ENCODE measurements around the gene P3H3.

P3H3 gene

GRCh38 chr12:6795088-6795487 is 33.1 kb upstream of the P3H3 start:
- FAIRE-seq (no peak), DNase-seq (ENCODE audit: extremely low spot score, insufficient read length, low read depth) (no peak)

- no peak for FAIRE-seq
- DNase-seq (ENCODE audit: extremely low spot score, insufficient read length, low read depth): no peak
These were observed 31.6 kb upstream of the P3H3 start for GRCh38 chr12:6796576-6796975.

GRCh38 chr12:6799147-6799546 is 29.1 kb upstream of the P3H3 start:
- no peak for FAIRE-seq
- no peak for DNase-seq (ENCODE audit: extremely low spot score, insufficient read length, low read depth)

DNA sequence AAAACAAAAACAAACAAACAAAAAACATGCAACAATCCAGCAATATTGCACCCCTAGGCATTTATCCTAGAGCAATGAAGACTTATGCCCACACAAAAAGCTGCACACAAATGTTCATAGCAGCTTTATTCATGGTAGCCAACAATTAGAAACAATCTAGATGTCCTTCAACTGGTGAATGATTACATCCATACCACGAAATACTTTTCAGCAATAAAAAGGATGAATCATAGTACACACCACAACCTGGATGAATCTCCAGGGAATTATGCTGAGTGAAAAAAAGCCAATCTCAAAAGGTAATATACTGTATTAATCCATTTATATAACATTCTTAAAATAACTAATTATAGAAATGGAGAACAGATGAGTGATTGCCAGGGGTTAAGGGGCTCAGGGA is 21.0 kb upstream of the P3H3 start:
- no peak for FAIRE-seq
- DNase-seq (ENCODE audit: extremely low spot score, insufficient read length, low read depth): no peak

GRCh38 chr12:6809056-6809455 is 19.2 kb upstream of the P3H3 start:
- DNase-seq (ENCODE audit: extremely low spot score, insufficient read length, low read depth): no peak
- no peak for FAIRE-seq

- FAIRE-seq: no peak
- DNase-seq (ENCODE audit: extremely low spot score, insufficient read length, low read depth): no peak
These were observed 17.4 kb upstream of the P3H3 start for GRCh38 chr12:6810758-6811157.

DNA sequence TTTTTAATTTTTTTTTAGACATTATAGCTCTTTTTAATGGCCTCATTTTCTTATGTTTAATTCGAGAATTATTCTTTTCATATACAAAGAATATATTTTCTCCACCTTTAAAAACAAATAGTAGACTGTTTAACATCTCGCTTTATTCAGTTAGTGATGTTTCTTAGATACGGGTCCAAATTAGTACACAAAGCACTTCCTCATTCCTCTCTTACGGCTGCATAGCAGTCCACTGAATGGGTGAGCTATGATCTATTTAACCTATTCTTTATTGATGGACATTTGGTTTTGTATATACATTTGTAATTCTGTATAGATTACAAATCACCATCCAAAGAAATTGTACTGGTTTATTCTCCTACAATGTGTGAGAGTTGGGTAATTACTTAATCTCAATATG is 14.8 kb upstream of the P3H3 start:
- DNase-seq (ENCODE audit: extremely low spot score, insufficient read length, low read depth) (no peak), FAIRE-seq (no peak)

DNA sequence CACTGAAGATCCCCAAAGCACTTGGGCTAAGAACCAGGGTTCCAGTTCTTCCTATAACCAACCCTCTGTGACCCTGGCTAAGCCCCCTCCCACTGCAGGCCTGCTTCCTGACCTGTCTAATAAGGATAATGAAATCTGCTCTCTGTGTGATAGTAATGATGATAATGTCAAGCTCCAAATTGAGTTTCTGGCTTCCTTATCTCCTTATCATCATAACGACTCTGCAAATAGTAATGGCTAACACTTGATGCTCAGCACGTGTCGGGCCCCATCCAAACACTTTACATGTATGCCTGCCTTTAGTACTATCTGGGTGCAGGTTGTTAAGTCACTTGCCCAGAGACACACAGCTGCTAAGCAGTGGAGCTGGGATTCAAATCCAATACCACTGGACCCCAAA is 11.6 kb upstream of the P3H3 start:
- FAIRE-seq (no peak), DNase-seq (ENCODE audit: extremely low spot score, insufficient read length, low read depth) (no peak)

- DNase-seq (ENCODE audit: extremely low spot score, insufficient read length, low read depth): no peak
- no peak for FAIRE-seq
These were observed 11.1 kb upstream of the P3H3 start for GRCh38 chr12:6817098-6817497.

DNA sequence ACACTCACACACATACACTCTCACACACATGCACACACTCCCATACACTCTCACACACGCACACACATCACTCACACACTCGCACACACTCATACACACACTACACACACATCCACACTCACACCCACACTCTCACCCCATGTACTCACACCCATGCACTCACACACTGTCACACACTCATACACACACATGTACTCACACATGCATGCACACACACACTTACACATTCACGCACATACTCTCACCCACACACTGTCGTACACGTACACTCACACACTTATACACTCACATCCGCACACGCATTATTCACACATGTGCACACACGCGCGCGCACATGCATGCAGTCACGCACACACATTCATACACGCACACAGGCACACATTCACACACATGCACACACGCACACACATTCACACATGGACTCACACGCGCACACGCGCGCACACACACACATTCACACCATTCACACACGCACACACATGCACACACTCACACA is 10.5 kb upstream of the P3H3 start:
- FAIRE-seq (no peak), DNase-seq (ENCODE audit: extremely low spot score, insufficient read length, low read depth) (no peak)

DNA sequence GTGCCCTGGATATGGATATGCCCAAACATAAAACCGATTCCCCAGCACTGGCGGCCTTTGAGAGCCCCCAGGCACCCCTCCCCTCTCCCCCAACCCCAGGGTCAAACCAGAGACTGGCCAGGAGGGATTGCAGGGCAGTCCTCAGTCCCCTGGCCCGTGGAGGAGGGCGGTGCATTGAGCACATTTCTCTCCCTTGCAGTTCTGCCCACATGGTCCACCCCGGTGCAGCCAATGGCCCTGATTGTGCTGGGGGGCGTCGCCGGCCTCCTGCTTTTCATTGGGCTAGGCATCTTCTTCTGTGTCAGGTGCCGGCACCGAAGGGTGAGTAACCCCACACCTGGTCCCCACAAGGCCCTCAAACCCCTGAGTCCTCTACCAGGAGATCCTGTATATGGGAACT is 10.0 kb upstream of the P3H3 start:
- no peak for FAIRE-seq
- DNase-seq (ENCODE audit: extremely low spot score, insufficient read length, low read depth): no peak

DNA sequence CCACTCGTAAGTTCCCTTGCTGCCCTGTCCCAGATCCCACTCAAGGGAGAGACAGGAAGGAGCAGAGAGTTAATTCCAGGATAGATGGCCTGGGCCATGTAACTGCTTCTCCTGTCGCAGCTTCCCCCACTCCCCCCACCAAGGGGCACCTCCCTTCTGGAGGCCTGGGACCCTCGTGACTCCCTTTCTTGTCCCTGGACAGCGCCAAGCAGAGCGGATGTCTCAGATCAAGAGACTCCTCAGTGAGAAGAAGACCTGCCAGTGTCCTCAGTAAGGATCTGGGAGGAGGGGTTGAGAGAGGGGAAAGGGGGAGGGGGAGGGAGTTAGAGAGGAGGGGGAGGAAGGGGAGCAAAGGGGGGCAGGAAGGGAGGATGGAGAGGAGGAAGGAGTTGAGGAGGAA is 9.6 kb upstream of the P3H3 start:
- no peak for FAIRE-seq
- DNase-seq (ENCODE audit: extremely low spot score, insufficient read length, low read depth): no peak

DNA sequence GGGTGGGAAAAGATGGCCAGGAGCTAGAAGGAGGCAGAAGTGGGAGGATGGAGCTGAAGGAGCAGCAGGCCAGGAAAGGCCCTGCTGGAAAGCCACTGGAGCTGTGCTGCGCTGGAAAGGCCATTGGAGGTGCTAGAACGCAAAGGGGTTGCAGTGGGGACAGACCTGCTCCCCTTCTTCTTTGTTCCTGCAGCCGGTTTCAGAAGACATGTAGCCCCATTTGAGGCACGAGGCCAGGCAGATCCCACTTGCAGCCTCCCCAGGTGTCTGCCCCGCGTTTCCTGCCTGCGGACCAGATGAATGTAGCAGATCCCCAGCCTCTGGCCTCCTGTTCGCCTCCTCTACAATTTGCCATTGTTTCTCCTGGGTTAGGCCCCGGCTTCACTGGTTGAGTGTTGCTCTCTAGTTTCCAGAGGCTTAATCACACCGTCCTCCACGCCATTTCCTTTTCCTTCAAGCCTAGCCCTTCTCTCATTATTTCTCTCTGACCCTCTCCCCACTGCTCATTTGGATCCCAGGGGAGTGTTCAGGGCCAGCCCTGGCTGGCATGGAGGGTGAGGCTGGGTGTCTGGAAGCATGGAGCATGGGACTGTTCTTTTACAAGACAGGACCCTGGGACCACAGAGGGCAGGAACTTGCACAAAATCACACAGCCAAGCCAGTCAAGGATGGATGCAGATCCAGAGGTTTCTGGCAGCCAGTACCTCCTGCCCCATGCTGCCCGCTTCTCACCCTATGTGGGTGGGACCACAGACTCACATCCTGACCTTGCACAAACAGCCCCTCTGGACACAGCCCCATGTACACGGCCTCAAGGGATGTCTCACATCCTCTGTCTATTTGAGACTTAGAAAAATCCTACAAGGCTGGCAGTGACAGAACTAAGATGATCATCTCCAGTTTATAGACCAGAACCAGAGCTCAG is 8.8 kb upstream of the P3H3 start:
- FAIRE-seq (no peak), DNase-seq (ENCODE audit: extremely low spot score, insufficient read length, low read depth) (no peak)

DNA sequence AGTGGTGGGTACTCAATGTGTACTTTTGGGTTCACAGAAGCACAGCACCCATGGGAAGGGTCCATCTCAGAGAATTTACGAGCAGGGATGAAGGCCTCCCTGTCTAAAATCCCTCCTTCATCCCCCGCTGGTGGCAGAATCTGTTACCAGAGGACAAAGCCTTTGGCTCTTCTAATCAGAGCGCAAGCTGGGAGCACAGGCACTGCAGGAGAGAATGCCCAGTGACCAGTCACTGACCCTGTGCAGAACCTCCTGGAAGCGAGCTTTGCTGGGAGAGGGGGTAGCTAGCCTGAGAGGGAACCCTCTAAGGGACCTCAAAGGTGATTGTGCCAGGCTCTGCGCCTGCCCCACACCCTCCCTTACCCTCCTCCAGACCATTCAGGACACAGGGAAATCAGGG is 8.0 kb upstream of the P3H3 start:
- FAIRE-seq: no peak
- DNase-seq (ENCODE audit: extremely low spot score, insufficient read length, low read depth): no peak

GRCh38 chr12:6821591-6822425 is 6.4 kb upstream of the P3H3 start, which contains the start of gene GPR162:
Gene GPR162, plus strand, starts transcription at chr12:6821821. Its CDS starts 2,078 bp downstream, at chr12:6823899.
- FAIRE-seq (no peak), DNase-seq (ENCODE audit: extremely low spot score, insufficient read length, low read depth) (no peak)

GRCh38 chr12:6822426-6823135 is 5.6 kb upstream of the P3H3 start:
- FAIRE-seq (no peak), DNase-seq (ENCODE audit: extremely low spot score, insufficient read length, low read depth) (no peak)

- FAIRE-seq (no peak), DNase-seq (ENCODE audit: extremely low spot score, insufficient read length, low read depth) (no peak)
These were observed 4.8 kb upstream of the P3H3 start for GRCh38 chr12:6823182-6824084.

DNA sequence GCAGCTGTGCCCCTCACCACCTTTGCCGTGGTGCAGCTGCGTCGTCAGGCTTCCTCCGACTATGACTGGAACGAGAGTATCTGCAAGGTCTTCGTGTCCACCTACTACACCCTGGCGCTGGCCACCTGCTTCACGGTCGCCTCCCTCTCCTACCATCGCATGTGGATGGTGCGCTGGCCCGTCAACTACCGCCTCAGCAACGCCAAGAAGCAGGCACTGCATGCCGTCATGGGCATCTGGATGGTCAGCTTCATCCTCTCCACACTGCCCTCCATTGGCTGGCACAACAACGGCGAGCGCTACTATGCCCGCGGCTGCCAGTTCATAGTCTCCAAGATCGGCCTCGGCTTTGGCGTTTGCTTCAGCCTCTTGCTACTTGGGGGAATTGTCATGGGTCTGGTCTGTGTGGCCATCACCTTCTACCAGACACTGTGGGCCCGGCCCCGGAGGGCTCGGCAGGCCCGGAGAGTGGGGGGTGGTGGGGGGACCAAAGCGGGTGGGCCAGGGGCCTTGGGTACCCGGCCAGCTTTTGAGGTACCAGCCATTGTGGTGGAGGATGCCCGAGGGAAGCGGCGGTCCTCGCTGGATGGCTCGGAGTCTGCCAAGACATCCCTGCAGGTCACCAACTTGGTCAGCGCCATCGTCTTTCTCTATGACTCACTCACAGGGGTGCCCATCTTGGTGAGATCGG is 4.0 kb upstream of the P3H3 start:
- DNase-seq (ENCODE audit: extremely low spot score, insufficient read length, low read depth) (no peak), FAIRE-seq (no peak)

GRCh38 chr12:6824901-6825381 is 3.3 kb upstream of the P3H3 start:
- FAIRE-seq (no peak), DNase-seq (ENCODE audit: extremely low spot score, insufficient read length, low read depth) (no peak)
